ENCODE data around the gene AGPAT3. TPM values are rescaled to one million over a fixed set of nuclear protein-coding genes. Genes with fewer than 3 reads are reported as not detected.

Gene AGPAT3
- total and polyA plus RNA-seq, 2 donors (not counting 3 experiments of a cell fraction or from before 2014, with no cell fraction given), result 39.9 to 76.7 TPM

DNA sequence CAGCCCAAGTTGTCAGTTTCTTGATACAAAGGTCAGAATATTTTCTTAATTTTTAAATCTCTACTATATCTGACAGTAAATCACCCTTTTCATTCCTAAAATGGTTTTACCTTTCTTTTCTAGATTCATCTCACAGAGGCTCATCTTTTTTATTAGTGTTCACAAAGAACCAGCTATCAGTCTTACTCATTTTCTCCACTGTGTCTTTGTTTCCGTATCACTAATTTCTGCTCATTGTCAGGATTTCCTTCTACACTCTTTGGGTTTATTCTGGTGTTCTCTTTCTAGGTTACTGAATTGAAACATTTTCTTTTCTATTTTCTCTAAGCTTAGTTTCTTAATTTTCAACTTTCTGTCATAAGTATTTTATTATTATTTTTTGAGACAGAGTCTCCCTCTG is 8.7 kb downstream of the AGPAT3 start:
- no peak overlapping the region for H3K27ac ChIP-seq (ENCODE audit: insufficient read depth, low read depth, low read length)
- TF ChIP-seq JUN (IDR thresholded peaks at IDR 0.05; ENCODE audit: borderline replicate concordance, insufficient read depth, insufficient read length, low read depth) (no peak), MYC (IDR thresholded peaks at IDR 0.05; ENCODE audit: low read depth, low read length) (no peak), POLR2A (IDR thresholded peaks at IDR 0.05; ENCODE audit: low read depth, low read length) (no peak), FOS (IDR thresholded peaks at IDR 0.05; ENCODE audit: borderline replicate concordance, insufficient read depth, low read length) (no peak), EZH2 (IDR thresholded peaks at IDR 0.05; ENCODE audit: borderline replicate concordance, low read depth, low read length, severe bottlenecking) (no peak), POLR2AphosphoS5 (IDR thresholded peaks at IDR 0.05; ENCODE audit: insufficient read depth, low read depth, low read length) (no peak), GATA2 (IDR thresholded peaks at IDR 0.05; ENCODE audit: insufficient read depth, insufficient read length, low read depth, low read length) (no peak)
- TF ChIP-seq, protein P1, sequence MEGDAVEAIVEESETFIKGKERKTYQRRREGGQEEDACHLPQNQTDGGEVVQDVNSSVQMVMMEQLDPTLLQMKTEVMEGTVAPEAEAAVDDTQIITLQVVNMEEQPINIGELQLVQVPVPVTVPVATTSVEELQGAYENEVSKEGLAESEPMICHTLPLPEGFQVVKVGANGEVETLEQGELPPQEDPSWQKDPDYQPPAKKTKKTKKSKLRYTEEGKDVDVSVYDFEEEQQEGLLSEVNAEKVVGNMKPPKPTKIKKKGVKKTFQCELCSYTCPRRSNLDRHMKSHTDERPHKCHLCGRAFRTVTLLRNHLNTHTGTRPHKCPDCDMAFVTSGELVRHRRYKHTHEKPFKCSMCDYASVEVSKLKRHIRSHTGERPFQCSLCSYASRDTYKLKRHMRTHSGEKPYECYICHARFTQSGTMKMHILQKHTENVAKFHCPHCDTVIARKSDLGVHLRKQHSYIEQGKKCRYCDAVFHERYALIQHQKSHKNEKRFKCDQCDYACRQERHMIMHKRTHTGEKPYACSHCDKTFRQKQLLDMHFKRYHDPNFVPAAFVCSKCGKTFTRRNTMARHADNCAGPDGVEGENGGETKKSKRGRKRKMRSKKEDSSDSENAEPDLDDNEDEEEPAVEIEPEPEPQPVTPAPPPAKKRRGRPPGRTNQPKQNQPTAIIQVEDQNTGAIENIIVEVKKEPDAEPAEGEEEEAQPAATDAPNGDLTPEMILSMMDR (IDR thresholded peaks at IDR 0.05; ENCODE audit: extremely low read depth in 1 of 2, insufficient read depth in 1 of 2, low read depth in 1 of 2, low read length in 2 of 2), result no peak
- TF ChIP-seq, protein P2, sequence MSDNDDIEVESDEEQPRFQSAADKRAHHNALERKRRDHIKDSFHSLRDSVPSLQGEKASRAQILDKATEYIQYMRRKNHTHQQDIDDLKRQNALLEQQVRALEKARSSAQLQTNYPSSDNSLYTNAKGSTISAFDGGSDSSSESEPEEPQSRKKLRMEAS (IDR thresholded peaks at IDR 0.05; ENCODE audit: insufficient read depth, insufficient read length), result no peak
- FAIRE-seq, result no peak
- intact Hi-C loops (cut with micrococcal nuclease), result no loop called here
- no peak overlapping the region for H3K9ac ChIP-seq (replicated peaks; ENCODE audit: extremely low read depth, insufficient read depth, low read length)
- no TSS peak for BruUV-seq (replicated peaks)
- peaks cover 61% of the 10 kb centered on the region for H3K79me2 ChIP-seq (ENCODE audit: control insufficient read depth, insufficient read depth, low read length)
- no peaks in the 10 kb centered on the region for H3K27me3 ChIP-seq (ENCODE audit: control insufficient read depth in 2 of 2, insufficient read depth in 2 of 2, low read length in 2 of 2)
- H3K4me3 ChIP-seq (replicated peaks in 1 of 3; ENCODE audit: insufficient read depth in 1 of 3, low read depth in 1 of 3, low read length in 3 of 3), result no peak overlapping the region
- dilution Hi-C loops (cut with MboI; ENCODE audit: extremely low pct_ligation_motif_present, low sequenced_read_pairs), result no loop called here
- H2AFZ ChIP-seq (ENCODE audit: low read depth, low read length), result no peak overlapping the region
- no peak for DNase-seq (ENCODE audit: low read depth, low spot score)
- H4K20me1 ChIP-seq (replicated peaks; ENCODE audit: control insufficient read depth, extremely low read depth, insufficient read depth, low read length), result no peaks in the 10 kb centered on the region
- ChIA-PET CTCF (interaction anchor here (1.0 to 1.4 kb wide), 3 partner anchors 12 to 102 kb away, joined by 3 to 4 read pairs (median 3); no protein-coding TSS in a partner anchor), POLR2A (interaction anchor here (0.6 kb wide), 1 partner anchor 20 kb away, joined by 4 read pairs; no protein-coding TSS in a partner anchor)
- peaks cover 2 to 7% of the 10 kb centered on the region in 2 experiments for H3K36me3 ChIP-seq (ENCODE audit: control insufficient read depth in 2 of 2, extremely low read depth in 1 of 2, insufficient read depth in 2 of 2, low read length in 2 of 2)
- no peaks in the 10 kb centered on the region for H3K4me1 ChIP-seq (ENCODE audit: control insufficient read depth, extremely low read depth, insufficient read depth, low read length)
- no peak overlapping the region for H3K4me2 ChIP-seq (ENCODE audit: insufficient read depth, low read length)
- no peaks in the 10 kb centered on the region for H3K9me3 ChIP-seq (replicated peaks; ENCODE audit: control insufficient read depth, insufficient read depth, low read length)
- no peaks in the 10 kb centered on the region for H3K9me1 ChIP-seq (replicated peaks; ENCODE audit: control insufficient read depth, extremely low read depth, insufficient read depth, low read length)
